KMS-11 (cell line): ENCODE measurements around the gene HEXB.
A peak's percentile ranks its signal among the peaks of the same experiment; 100 is the strongest.
"Not testable (repeated sequence)": the region's sequence is repeated elsewhere in the genome, so short reads cannot be mapped to it uniquely, and the experiment has no call there.

Experiments
- H2AFZ ChIP-seq: fragments of 200-600 bp; sonication (generic); 2 replicates; pipeline ENCODE4 v1.6.1; 2016; ENCODE audit warnings: antibody characterized with exemption, mixed run types, low read depth
- H3K27ac ChIP-seq: fragments of 200-600 bp; sonication (generic); 2 replicates; pipeline ENCODE4 v1.6.1; 2016; ENCODE audit warnings: mild to moderate bottlenecking, mixed run types
- H3K27me3 ChIP-seq: fragments of 200-600 bp; sonication (generic); 2 replicates; pipeline ENCODE4 v1.6.1; 2017; ENCODE audit warnings: mild to moderate bottlenecking, low read depth, mixed run types, moderate library complexity; ENCODE audit not compliant: insufficient read depth
- H3K36me3 ChIP-seq: fragments of 200-600 bp; sonication (generic); 2 replicates; pipeline ENCODE4 v1.6.1; 2017; ENCODE audit warnings: mild to moderate bottlenecking, mixed run types; ENCODE audit not compliant: insufficient read depth
- H3K4me1 ChIP-seq: fragments of 200-600 bp; sonication (generic); 2 replicates; pipeline ENCODE4 v1.6.1; 2016; ENCODE audit warnings: mild to moderate bottlenecking, low read depth, mixed run types; ENCODE audit not compliant: poor library complexity, severe bottlenecking
- H3K4me2 ChIP-seq: fragments of 200-600 bp; sonication (generic); 2 replicates; pipeline ENCODE4 v1.7.0; 2016; ENCODE audit warnings: mild to moderate bottlenecking, mixed run types
- H3K4me3 ChIP-seq: fragments of 200-600 bp; sonication (generic); IDR thresholded peaks from 2 replicates; pipeline ENCODE4 v1.6.1; 2017; ENCODE audit warnings: low read depth, low read length, mixed read lengths; ENCODE audit not compliant: insufficient read depth
- H3K79me2 ChIP-seq: fragments of 200-600 bp; sonication (generic); 2 replicates; pipeline ENCODE4 v1.6.1; 2016; ENCODE audit warnings: low read depth, mixed run types; ENCODE audit not compliant: insufficient read depth
- H3K9ac ChIP-seq: fragments of 200-600 bp; sonication (generic); 2 replicates; pipeline ENCODE4 v1.6.1; 2016; ENCODE audit warnings: mild to moderate bottlenecking, mixed run types
- H4K20me1 ChIP-seq: fragments of 200-600 bp; sonication (generic); 2 replicates; pipeline ENCODE4 v1.6.1; 2016; ENCODE audit warnings: mild to moderate bottlenecking, mixed run types; ENCODE audit not compliant: insufficient read depth
- TF ChIP-seq, protein P1 (sequence below): fragments of 200-600 bp; sonication (generic); conservative IDR thresholded peaks from 2 replicates; pipeline ENCODE4 v1.6.1; 2017; ENCODE audit warnings: low read depth, mild to moderate bottlenecking, antibody characterized with exemption, low read length, moderate library complexity, mixed read lengths

HEXB gene

DNA sequence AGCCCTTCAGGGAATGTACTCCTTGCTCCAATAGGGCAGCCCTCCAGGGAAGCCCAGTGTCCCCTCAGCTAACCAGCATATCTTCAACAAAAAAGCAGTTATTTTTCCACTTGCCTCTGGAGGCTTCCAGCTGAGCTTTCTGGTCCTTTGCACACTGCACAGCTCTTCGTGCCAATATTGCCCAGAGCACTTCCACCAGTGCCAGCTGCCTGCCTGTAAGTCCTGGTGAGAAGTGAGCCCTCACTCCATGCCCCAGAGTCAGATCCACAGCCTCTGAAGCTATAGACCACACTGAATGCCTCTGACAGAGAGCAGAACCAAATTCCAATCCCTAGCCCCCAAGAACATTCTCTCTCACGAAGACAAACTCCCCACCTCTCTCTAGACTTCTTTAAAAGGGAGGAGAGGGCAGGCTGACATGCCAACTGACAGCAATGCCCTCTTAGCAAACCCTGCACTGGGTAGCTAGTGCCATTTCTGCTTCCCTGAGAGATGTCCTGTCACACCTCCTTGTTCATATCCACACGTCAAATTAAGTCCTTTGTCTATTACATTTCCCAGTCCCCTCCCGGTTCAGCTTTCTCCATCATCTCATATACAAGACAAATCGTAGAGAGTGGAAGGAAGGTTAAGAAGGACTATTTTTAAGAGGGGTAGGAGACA is 12.7 kb upstream of the HEXB start:
- no peak overlapping the region for H3K4me2 ChIP-seq
- H3K27ac ChIP-seq = no peak overlapping the region
- H3K36me3 ChIP-seq = no peaks in the 10 kb centered on the region
- no peak overlapping the region for H3K4me3 ChIP-seq
- TF ChIP-seq, protein P1, sequence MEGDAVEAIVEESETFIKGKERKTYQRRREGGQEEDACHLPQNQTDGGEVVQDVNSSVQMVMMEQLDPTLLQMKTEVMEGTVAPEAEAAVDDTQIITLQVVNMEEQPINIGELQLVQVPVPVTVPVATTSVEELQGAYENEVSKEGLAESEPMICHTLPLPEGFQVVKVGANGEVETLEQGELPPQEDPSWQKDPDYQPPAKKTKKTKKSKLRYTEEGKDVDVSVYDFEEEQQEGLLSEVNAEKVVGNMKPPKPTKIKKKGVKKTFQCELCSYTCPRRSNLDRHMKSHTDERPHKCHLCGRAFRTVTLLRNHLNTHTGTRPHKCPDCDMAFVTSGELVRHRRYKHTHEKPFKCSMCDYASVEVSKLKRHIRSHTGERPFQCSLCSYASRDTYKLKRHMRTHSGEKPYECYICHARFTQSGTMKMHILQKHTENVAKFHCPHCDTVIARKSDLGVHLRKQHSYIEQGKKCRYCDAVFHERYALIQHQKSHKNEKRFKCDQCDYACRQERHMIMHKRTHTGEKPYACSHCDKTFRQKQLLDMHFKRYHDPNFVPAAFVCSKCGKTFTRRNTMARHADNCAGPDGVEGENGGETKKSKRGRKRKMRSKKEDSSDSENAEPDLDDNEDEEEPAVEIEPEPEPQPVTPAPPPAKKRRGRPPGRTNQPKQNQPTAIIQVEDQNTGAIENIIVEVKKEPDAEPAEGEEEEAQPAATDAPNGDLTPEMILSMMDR = no peak
- H2AFZ ChIP-seq = no peak overlapping the region
- peaks cover 12% of the 10 kb centered on the region for H3K4me1 ChIP-seq
- no peak overlapping the region for H3K9ac ChIP-seq
- H3K27me3 ChIP-seq = no peaks in the 10 kb centered on the region
- no peaks in the 10 kb centered on the region for H4K20me1 ChIP-seq
- no peaks in the 10 kb centered on the region for H3K79me2 ChIP-seq

DNA sequence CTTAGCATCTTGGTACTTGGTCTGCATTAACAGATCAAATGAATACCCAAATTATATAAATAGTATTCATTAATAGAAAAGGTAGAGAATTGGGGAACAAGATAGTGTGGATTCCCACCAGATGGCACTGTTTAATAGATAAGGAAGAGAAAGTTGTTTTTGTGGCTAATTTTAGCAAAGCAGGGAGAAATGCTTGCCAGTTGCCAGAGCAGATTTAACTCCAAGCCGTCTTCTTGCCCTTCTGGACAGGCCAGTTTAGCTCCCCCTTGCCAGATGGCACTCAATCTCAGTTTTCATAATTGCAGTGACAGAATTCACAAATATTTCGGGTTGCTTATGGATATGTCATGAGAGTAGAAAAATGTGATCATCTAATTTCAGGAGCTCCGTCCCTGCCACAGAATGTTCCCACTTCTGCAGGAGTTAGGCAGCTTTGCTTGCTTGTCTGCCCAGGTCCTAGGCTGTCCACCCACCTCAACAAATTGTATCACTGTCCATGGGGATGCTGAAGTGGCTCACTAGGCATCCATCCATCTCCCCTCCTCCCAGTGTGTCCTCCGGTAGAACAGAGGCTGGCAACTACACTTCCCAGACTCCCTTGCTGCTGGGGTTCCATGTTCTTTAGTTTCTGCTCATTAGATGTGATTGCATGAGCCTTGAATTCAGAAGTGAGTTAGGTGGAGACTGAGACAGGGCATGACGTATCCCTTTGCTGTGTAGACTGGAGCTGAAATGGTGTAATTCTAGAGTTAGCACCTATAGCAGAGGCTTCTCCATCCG is 11.8 kb upstream of the HEXB start:
- Histone ChIP-seq H3K4me1 (peaks cover 12% of the 10 kb centered on the region), H3K27me3 (no peaks in the 10 kb centered on the region), H2AFZ (peak overlapping the region; percentile 36; the same call in 1 of the 2 replicates), H3K36me3 (no peaks in the 10 kb centered on the region), H3K27ac (no peak overlapping the region), H3K4me2 (no peak overlapping the region), H4K20me1 (no peaks in the 10 kb centered on the region), H3K9ac (no peak overlapping the region), H3K79me2 (no peaks in the 10 kb centered on the region), H3K4me3 (no peak overlapping the region)
- TF ChIP-seq, protein P1 = peak; percentile 31; the same call in 1 of the 2 replicates

DNA sequence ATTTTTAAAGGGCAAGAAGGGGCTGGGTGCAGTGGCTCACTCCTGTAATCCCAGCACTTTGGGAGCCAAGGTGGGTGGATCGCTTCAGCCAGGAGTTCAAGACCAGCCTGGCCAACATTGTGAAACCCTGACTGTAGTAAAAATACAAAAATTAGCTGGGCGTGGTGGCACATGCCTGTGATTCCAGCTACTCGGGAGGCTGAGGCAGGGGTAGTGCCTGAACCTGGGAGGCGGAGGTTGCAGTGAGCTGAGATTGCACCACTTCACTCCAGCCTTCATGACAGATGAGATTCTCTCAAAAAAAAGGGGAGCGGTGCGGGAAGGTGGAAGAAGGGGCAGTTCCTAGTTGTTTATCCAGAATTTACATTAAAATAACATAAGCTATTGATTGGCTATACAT is 8.6 kb upstream of the HEXB start:
- not testable (repeated sequence) for H3K9ac ChIP-seq, H2AFZ ChIP-seq, H3K27me3 ChIP-seq, H3K27ac ChIP-seq, H4K20me1 ChIP-seq, H3K79me2 ChIP-seq, H3K4me2 ChIP-seq, H3K4me3 ChIP-seq, H3K36me3 ChIP-seq
- peaks cover 12% of the 10 kb centered on the region for H3K4me1 ChIP-seq

DNA sequence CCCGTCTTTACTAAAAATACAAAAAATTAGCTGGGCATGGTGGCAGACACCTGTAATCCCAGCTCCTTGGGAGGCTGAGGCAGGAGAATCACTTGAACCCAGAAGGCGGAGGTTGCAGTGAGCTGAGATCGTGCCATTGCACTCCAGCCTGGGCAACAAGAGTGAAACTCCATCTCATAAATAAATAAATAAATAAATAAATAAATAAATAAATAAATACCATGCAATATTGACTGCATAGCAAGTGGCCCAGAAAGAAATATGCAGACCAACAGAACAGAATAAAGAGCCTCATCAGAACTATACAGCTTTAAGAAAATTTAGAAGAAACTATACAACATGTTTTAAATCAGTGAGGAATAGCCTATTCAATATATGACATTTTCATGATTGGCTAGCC is 6.9 kb upstream of the HEXB start:
- not testable (repeated sequence) for H3K27ac ChIP-seq, H4K20me1 ChIP-seq, H3K36me3 ChIP-seq, H3K4me3 ChIP-seq, H3K27me3 ChIP-seq, H3K4me1 ChIP-seq, H2AFZ ChIP-seq, H3K4me2 ChIP-seq, H3K9ac ChIP-seq, H3K79me2 ChIP-seq

DNA sequence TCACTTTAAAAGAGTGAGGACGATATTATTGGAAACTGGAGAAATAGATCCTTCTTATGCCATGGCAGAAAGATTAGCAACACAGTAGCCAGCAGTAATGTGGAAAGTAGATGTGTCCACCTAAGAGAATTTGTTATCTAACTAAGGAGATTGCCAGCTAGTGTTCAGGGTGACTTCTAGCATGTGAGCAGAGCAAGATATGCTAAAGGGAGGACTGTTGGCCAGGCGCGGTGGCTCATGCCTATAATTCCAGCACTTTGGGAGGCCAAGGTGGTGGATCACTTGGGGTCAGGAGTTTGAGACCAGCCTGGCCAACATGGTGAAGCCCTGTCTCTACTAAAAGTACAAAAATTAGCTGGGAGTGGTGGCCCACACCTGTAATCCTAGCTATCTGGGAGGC is 5.7 kb upstream of the HEXB start:
- H3K27me3 ChIP-seq, H3K79me2 ChIP-seq, H3K27ac ChIP-seq, H2AFZ ChIP-seq, H3K4me3 ChIP-seq, H4K20me1 ChIP-seq, H3K4me2 ChIP-seq, H3K4me1 ChIP-seq, H3K9ac ChIP-seq, H3K36me3 ChIP-seq: not testable (repeated sequence)

DNA sequence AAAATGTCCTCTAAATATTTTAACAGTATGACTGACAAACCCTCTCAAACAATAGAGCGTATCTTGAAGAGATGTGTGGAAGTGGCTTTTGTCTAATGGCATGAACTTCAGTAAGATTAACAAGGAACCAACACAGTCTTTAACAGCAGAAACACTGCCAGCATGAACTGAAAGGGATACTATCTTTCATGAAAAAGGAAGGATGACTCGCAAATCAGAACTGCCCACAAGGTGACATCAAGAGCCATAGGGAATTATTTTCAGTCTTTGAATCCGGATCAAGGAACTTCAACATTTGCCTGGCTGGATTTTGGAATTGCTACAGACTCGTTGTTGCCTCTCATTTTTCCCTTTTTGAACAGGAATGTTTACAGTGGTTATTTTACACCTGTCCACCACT is 5.1 kb upstream of the HEXB start:
- Histone ChIP-seq H4K20me1 (no peaks in the 10 kb centered on the region), H3K4me1 (peaks cover 5% of the 10 kb centered on the region), H3K27ac (no peak overlapping the region), H3K4me2 (no peak overlapping the region), H3K4me3 (no peak overlapping the region), H3K9ac (no peak overlapping the region), H3K36me3 (no peaks in the 10 kb centered on the region), H2AFZ (no peak overlapping the region), H3K27me3 (no peaks in the 10 kb centered on the region), H3K79me2 (no peaks in the 10 kb centered on the region)
- TF ChIP-seq, protein P1 = no peak
